PFSK-1 (cell line): ENCODE data around the gene HBD.
"Not testable (repeated sequence)": the region's sequence is repeated elsewhere in the genome, so short reads cannot be mapped to it uniquely, and the experiment has no call there.

Experiments
- FOXP2 ChIP-seq: optimal IDR thresholded peaks from 2 replicates; pipeline ENCODE3; 2011; ENCODE audit warnings: borderline replicate concordance, control low read depth, inconsistent platforms; ENCODE audit not compliant: insufficient read depth; ENCODE audit errors: extremely low read length, extremely low read depth
- POLR2AphosphoS5 ChIP-seq: IDR thresholded peaks from 2 replicates; pipeline ENCODE4 v1.6.1; 2012; ENCODE audit warnings: low read depth, mild to moderate bottlenecking, control low read depth, low read length, moderate library complexity
- SIN3A ChIP-seq: IDR thresholded peaks from 2 replicates; pipeline ENCODE4 v1.6.1; 2012; ENCODE audit warnings: mild to moderate bottlenecking, low read length, moderate library complexity, borderline replicate concordance; ENCODE audit not compliant: insufficient read depth
- TAF1 ChIP-seq: IDR thresholded peaks from 2 replicates; pipeline ENCODE4 v1.6.1; 2012; ENCODE audit warnings: low read length, control low read depth, borderline replicate concordance; ENCODE audit not compliant: insufficient read depth
- TF ChIP-seq, protein P1 (sequence below), 2 experiments: IDR thresholded peaks; 2 replicates each; pipeline versions ENCODE4 v1.6.1 to v1.8.0; 2011 to 2012; ENCODE audit warnings: low read depth in 2 of 2, low read length in 2 of 2, control low read depth in 1 of 2, inconsistent platforms in 1 of 2, mild to moderate bottlenecking in 1 of 2, moderate library complexity in 1 of 2; ENCODE audit not compliant: insufficient read depth in 1 of 2

HBD gene

DNA sequence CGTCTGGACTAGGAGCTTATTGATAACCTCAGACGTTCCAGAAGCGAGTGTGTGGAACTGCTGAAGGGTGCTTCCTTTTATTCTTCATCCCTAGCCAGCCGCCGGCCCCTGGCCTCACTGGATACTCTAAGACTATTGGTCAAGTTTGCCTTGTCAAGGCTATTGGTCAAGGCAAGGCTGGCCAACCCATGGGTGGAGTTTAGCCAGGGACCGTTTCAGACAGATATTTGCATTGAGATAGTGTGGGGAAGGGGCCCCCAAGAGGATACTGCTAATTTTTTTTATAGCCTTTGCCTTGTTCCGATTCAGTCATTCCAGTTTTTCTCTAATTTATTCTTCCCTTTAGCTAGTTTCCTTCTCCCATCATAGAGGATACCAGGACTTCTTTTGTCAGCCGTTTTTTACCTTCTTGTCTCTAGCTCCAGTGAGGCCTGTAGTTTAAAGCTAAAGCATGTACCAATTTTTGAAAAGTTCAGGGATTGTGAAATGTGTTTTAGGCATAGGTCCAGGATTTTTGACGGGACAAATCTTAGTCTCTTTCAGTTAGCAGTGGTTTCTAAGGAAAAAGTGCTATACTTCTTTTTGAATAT is 15.6 kb upstream of the HBD start, which contains the start of gene HBG1:
Gene HBG1, minus strand, starts transcription at position 51 of the 590 bp plus-strand sequence. CDS start 53 bp downstream, outside the sequence.
- TF ChIP-seq POLR2AphosphoS5, TAF1: not testable (repeated sequence)
- TF ChIP-seq, protein P1, sequence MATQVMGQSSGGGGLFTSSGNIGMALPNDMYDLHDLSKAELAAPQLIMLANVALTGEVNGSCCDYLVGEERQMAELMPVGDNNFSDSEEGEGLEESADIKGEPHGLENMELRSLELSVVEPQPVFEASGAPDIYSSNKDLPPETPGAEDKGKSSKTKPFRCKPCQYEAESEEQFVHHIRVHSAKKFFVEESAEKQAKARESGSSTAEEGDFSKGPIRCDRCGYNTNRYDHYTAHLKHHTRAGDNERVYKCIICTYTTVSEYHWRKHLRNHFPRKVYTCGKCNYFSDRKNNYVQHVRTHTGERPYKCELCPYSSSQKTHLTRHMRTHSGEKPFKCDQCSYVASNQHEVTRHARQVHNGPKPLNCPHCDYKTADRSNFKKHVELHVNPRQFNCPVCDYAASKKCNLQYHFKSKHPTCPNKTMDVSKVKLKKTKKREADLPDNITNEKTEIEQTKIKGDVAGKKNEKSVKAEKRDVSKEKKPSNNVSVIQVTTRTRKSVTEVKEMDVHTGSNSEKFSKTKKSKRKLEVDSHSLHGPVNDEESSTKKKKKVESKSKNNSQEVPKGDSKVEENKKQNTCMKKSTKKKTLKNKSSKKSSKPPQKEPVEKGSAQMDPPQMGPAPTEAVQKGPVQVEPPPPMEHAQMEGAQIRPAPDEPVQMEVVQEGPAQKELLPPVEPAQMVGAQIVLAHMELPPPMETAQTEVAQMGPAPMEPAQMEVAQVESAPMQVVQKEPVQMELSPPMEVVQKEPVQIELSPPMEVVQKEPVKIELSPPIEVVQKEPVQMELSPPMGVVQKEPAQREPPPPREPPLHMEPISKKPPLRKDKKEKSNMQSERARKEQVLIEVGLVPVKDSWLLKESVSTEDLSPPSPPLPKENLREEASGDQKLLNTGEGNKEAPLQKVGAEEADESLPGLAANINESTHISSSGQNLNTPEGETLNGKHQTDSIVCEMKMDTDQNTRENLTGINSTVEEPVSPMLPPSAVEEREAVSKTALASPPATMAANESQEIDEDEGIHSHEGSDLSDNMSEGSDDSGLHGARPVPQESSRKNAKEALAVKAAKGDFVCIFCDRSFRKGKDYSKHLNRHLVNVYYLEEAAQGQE (IDR thresholded peaks at IDR 0.05; ENCODE audit: insufficient read depth in 1 of 2, low read depth in 2 of 2, low read length in 2 of 2): not testable (repeated sequence)

DNA sequence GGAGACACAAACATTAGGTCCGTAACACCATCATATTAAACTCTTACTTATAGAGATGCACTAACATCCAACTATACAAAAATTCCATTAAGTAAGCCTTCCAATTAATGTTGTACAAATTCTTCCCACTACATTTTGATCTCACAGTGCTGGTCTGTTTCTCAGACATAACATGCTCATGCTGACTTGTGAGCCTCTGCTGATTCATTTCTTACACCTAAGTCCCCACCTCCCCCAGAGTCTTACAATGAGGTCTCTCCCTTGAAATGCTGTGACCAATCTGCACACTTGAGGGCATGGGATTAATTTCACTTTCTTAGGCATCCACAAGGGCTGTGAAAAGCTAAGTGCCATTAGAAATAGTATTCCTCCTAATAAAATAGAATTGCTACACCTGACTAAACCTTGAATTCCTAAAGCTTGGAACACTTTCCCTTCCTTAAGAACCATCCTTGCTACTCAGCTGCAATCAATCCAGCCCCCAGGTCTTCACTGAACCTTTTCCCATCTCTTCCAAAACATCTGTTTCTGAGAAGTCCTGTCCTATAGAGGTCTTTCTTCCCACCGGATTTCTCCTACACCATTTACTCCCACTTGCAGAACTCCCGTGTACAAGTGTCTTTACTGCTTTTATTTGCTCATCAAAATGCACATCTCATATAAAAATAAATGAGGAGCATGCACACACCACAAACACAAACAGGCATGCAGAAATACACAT is 13.3 kb upstream of the HBD start:
- no peak for TF ChIP-seq POLR2AphosphoS5
- TF ChIP-seq, protein P1 (IDR thresholded peaks at IDR 0.05; ENCODE audit: insufficient read depth in 1 of 2, low read depth in 2 of 2, low read length in 2 of 2): no peak
- no peak for TF ChIP-seq FOXP2
- no peak for TF ChIP-seq SIN3A
- TF ChIP-seq TAF1: no peak

DNA sequence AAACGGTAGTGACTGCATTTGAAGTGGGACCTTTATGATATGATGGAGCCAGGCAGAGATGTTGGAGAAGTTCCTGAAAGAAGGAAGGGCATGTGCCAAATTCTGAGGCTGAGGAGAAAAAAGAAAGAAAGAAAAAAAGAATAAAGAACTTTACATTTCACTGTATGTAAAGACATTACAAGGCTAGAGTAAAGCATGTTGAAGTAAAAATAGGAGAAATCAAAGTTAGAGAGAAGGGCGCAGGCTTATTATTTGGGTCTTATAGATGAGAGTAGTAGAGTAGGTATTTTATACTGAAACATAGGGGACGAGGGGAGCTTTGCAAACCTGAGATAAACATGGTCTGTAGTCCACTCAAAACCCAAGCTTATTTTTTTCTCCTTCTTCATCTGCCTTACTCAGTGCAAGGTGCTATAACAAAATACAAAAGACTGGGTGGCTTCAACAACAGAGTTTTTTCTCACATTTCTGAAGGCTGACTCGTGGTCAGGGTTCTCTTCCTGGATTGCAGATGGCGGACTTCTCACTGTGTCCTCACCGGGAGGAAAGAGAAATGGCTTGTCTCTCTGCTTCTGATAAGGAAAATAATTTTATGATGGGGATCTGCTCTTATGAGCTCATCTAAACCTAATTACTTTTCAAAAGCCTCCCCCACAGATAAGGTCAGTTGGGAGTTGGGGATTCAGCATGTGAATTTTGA is 12.6 kb upstream of the HBD start:
- TF ChIP-seq, protein P1 (IDR thresholded peaks at IDR 0.05; ENCODE audit: insufficient read depth in 1 of 2, low read depth in 2 of 2, low read length in 2 of 2): no peak
- TF ChIP-seq TAF1: no peak
- no peak for TF ChIP-seq FOXP2
- TF ChIP-seq SIN3A: no peak
- no peak for TF ChIP-seq POLR2AphosphoS5

DNA sequence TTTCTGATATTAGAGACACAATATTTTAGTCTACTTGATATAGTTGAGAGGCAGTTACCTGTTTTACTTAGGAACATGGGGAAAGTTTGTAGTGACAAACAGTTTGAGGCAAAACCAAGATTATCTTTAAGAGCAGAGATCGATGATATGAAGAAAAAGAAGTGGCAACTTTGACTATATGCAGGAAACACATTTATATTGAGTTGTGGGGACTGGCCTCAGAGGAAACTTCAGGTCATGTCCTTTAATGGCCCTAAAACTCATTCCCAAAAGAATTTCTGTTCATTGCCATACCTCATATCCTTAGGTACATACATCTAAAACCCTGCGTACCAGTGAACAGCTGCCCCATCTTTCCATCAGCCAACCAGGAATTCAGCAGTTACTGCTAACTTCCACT is 10.9 kb upstream of the HBD start:
- TF ChIP-seq SIN3A: no peak
- no peak for TF ChIP-seq FOXP2
- TF ChIP-seq POLR2AphosphoS5: no peak
- TF ChIP-seq, protein P1 (IDR thresholded peaks at IDR 0.05; ENCODE audit: insufficient read depth in 1 of 2, low read depth in 2 of 2, low read length in 2 of 2): no peak
- no peak for TF ChIP-seq TAF1
